HepG2 (cell line): ENCODE results near the gene AKR1A1. TPM values are rescaled to one million over a fixed set of nuclear protein-coding genes. Genes with fewer than 3 reads are reported as not detected.

Experiments used
- ATF6 ChIP-seq: sonication (generic); formaldehyde crosslinking; conservative IDR thresholded peaks from 2 replicates; pipeline ENCODE4 v1.4.0; 2020; ENCODE audit warnings: missing genetic modification reagents
- GZF1 ChIP-seq: sonication (generic); formaldehyde crosslinking; IDR thresholded peaks from 2 replicates; pipeline ENCODE4 v1.5.1; 2020; ENCODE audit warnings: mild to moderate bottlenecking, missing genetic modification reagents
- IKZF1 ChIP-seq: fragments of 450-650 bp; IDR thresholded peaks from 2 replicates; pipeline ENCODE4 v1.7.1; 2016
- MATR3 ChIP-seq: sonication (generic); formaldehyde crosslinking; IDR thresholded peaks from 2 replicates; pipeline ENCODE4 v1.4.0; 2020; ENCODE audit warnings: missing genetic modification reagents
- ZBTB40 ChIP-seq, 2 experiments: fragments of 450-650 bp in 1 of 2; sonication (generic) in 1 of 2; formaldehyde crosslinking in 1 of 2; IDR thresholded peaks; 2 replicates each; pipeline versions ENCODE4 v1.6.1 to v1.8.0; 2016 to 2022; ENCODE audit warnings: antibody characterized with exemption in 1 of 2, mild to moderate bottlenecking in 1 of 2, missing genetic modification reagents in 1 of 2
- ZNF318 ChIP-seq: sonication (generic); formaldehyde crosslinking; IDR thresholded peaks from 2 replicates; pipeline ENCODE4 v1.4.0; 2020; ENCODE audit warnings: mild to moderate bottlenecking, missing genetic modification reagents
- ZNF34 ChIP-seq: sonication (generic); formaldehyde crosslinking; IDR thresholded peaks from 2 replicates; pipeline ENCODE4 v1.4.0; 2020; ENCODE audit warnings: mild to moderate bottlenecking, missing genetic modification reagents, borderline replicate concordance
- polyA plus RNA-seq, 8 experiments: library from polyadenylated mRNA; depleted of rRNA in 3 of 8; stranded (reverse) in 7 of 8; unstranded in 1 of 8; fragments of >200 nt; fragmentation: Illumina TruSeq in 4 of 8; extraction: Trizol in 4 of 8; gene quantifications; 2 replicates each; pipeline versions ENCODE4 v1.2.1 to v1.2.3, GENCODE V29; 2011 to 2016; ENCODE audit warnings: low read depth in 4 of 8, missing spikeins in 1 of 8, mixed read lengths in 1 of 8; ENCODE audit not compliant: insufficient read depth in 1 of 8
- total RNA-seq, 5 experiments: library from RNA; depleted of rRNA; stranded (reverse); fragments of >200 nt; fragmentation: Illumina TruSeq; extraction: Trizol; gene quantifications; 2 replicates each; pipeline ENCODE4 v1.2.3, GENCODE V29; 2016; ENCODE audit warnings: low read depth in 1 of 5

Gene AKR1A1
- total and polyA plus RNA-seq, 2 of the 13 experiments (the other 11 are each of a cell fraction or from before 2014, with no cell fraction given) = 181 to 217 TPM

GRCh38 chr1:45583666-45584350, 33.2 kb downstream of the AKR1A1 start, which contains the start of gene NASP (continued):
- TF ChIP-seq ZBTB40 (IDR thresholded peaks at IDR 0.05) = no peak; the same call in 1 of the 2 replicates
- TF ChIP-seq ZBTB40 (CRISPR knock-in tag; IDR thresholded peaks at IDR 0.05) = peak; percentile 50; the same call in 1 of the 2 replicates
- no peak for TF ChIP-seq ATF6
- no peak for TF ChIP-seq MATR3 (CRISPR knock-in tag)
- no peak for TF ChIP-seq IKZF1
- TF ChIP-seq GZF1 = no peak
- no peak for TF ChIP-seq ZNF34 (CRISPR knock-in tag)
- TF ChIP-seq ZNF318 = no peak
